GM12878 (cell line): ENCODE results near the gene ZNF394. TPM values are rescaled to one million over a fixed set of nuclear protein-coding genes. Genes with fewer than 3 reads are reported as not detected.
A peak's percentile ranks its signal among the peaks of the same experiment; 100 is the strongest.

Source experiments
- BCLAF1 ChIP-seq: fragments of 450-650 bp; IDR thresholded peaks from 2 replicates; pipeline ENCODE4 v1.6.1; 2017; ENCODE audit warnings: antibody characterized with exemption, mild to moderate bottlenecking, moderate library complexity
- BMI1 ChIP-seq: fragments of 450-650 bp; IDR thresholded peaks from 2 replicates; pipeline ENCODE4 v1.6.1; 2016; ENCODE audit warnings: mild to moderate bottlenecking, moderate library complexity, borderline replicate concordance
- CBFB ChIP-seq: IDR thresholded peaks from 2 replicates; pipeline ENCODE4 v1.6.1; 2016; ENCODE audit warnings: antibody characterized with exemption, low read depth
- IKZF2 ChIP-seq, 2 experiments: fragments of 450-650 bp; IDR thresholded peaks; 2 replicates each; pipeline ENCODE4 v1.6.1; 2017; ENCODE audit warnings: mild to moderate bottlenecking in 2 of 2, moderate library complexity in 2 of 2
- IRF5 ChIP-seq: fragments of 450-650 bp; IDR thresholded peaks from 2 replicates; pipeline ENCODE4 v1.6.1; 2017; ENCODE audit warnings: borderline replicate concordance
- KDM1A ChIP-seq: fragments of 200-600 bp; sonication (generic); IDR thresholded peaks from 2 replicates; pipeline ENCODE4 v1.6.1; 2016; ENCODE audit warnings: borderline replicate concordance
- NR2C1 ChIP-seq: fragments of 450-650 bp; IDR thresholded peaks from 2 replicates; pipeline ENCODE4 v1.6.1; 2017; ENCODE audit warnings: antibody characterized with exemption, mild to moderate bottlenecking, moderate library complexity
- POLR2AphosphoS5 ChIP-seq: IDR thresholded peaks from 2 replicates; pipeline ENCODE4 v1.6.1; 2011; ENCODE audit warnings: mild to moderate bottlenecking, low read length, inconsistent platforms
- POU2F2 ChIP-seq: IDR thresholded peaks from 3 replicates; pipeline ENCODE4 v1.6.1; 2011; ENCODE audit warnings: low read depth, mild to moderate bottlenecking, low read length, borderline replicate concordance
- PRDM15 ChIP-seq: fragments of 450-650 bp; formaldehyde crosslinking; IDR thresholded peaks from 2 replicates; pipeline ENCODE4 v1.4.0; 2020; ENCODE audit warnings: mild to moderate bottlenecking, moderate library complexity
- RELA ChIP-seq: fragments of 450-650 bp; IDR thresholded peaks from 2 replicates; pipeline ENCODE4 v1.8.0; 2014; ENCODE audit warnings: borderline replicate concordance; ENCODE audit not compliant: partially characterized antibody
- RFX5 ChIP-seq: IDR thresholded peaks from 2 replicates; pipeline ENCODE4 v1.6.1; 2011; ENCODE audit warnings: low read depth, low read length, improper control_type of control experiment
- SMAD5 ChIP-seq: IDR thresholded peaks from 2 replicates; pipeline ENCODE4 v1.6.1; 2016; ENCODE audit warnings: antibody characterized with exemption, low read depth
- TARDBP ChIP-seq: IDR thresholded peaks from 2 replicates; pipeline ENCODE4 v1.6.1; 2016; ENCODE audit warnings: borderline replicate concordance
- TBL1XR1 ChIP-seq: IDR thresholded peaks from 2 replicates; pipeline ENCODE4 v1.6.1; 2012; ENCODE audit warnings: low read depth, low read length, improper control_type of control experiment
- TCF12 ChIP-seq: IDR thresholded peaks from 2 replicates; pipeline ENCODE4 v1.6.1; 2011; ENCODE audit warnings: low read depth, mild to moderate bottlenecking, low read length
- ZBTB40 ChIP-seq: fragments of 450-650 bp; IDR thresholded peaks from 2 replicates; pipeline ENCODE4 v1.6.1; 2016; ENCODE audit warnings: mild to moderate bottlenecking, moderate library complexity, borderline replicate concordance
- polyA plus RNA-seq, 11 experiments: library from polyadenylated mRNA; depleted of rRNA in 4 of 11; unstranded in 6 of 11; stranded (reverse) in 5 of 11; fragments of >200 nt; fragmentation: Nextera tagmentation in 4 of 11; fragmentation: Illumina TruSeq in 1 of 11; extraction: Ambion mirVana in 4 of 11; extraction: Trizol in 1 of 11; gene quantifications; 1 replicate in 1 of 11; 2 replicates in 10 of 11; pipeline versions ENCODE4 v1.2.1 to v1.2.3, GENCODE V29; 2011 to 2016; ENCODE audit warnings: inconsistent platforms in 2 of 11, missing spikeins in 2 of 11, low read depth in 1 of 11
- total RNA-seq, 4 experiments: library from RNA; depleted of rRNA in 3 of 4; stranded (reverse); fragments of >200 nt in 3 of 4; fragmentation: Illumina TruSeq in 1 of 4; extraction: Trizol in 1 of 4; gene quantifications; 2 replicates each; pipeline versions ENCODE4 v1.2.1 to v1.2.3, GENCODE V29; 2013 to 2021

The ZNF394 gene
- total and polyA plus RNA-seq, 10 of the 15 experiments (the other 5 are each of a cell fraction or from before 2014, with no cell fraction given) = 2.5 to 26.8 (median 22.7) TPM

- TF ChIP-seq BCLAF1 = no peak
- no peak for TF ChIP-seq IRF5
- TF ChIP-seq NR2C1 = peak; percentile 77
- TF ChIP-seq ZBTB40 = peak; percentile 96
- no peak for TF ChIP-seq KDM1A
- TF ChIP-seq TARDBP = peak; percentile 27; the same call in 1 of the 2 replicates
- TF ChIP-seq POU2F2 = peak; percentile 75
- no peak for TF ChIP-seq RELA
- no peak for TF ChIP-seq PRDM15 (CRISPR knock-in tag)
- peak; percentile 30; the same call in 1 of the 2 replicates for TF ChIP-seq RFX5
- peak; percentile 61; the same call in 1 of the 2 replicates for TF ChIP-seq SMAD5
- no peak for TF ChIP-seq TBL1XR1
- peak; percentile 82; the same call in 1 of the 2 replicates for TF ChIP-seq CBFB
- TF ChIP-seq BMI1 = no peak
- peak; percentile 97 for TF ChIP-seq POLR2AphosphoS5
- TF ChIP-seq IKZF2 (IDR thresholded peaks at IDR 0.05) = peak in 1 of 2 experiments; percentile 39; a peak in 2 of 4 replicates
- no peak; the same call in 1 of the 2 replicates for TF ChIP-seq TCF12
Measured at GRCh38 chr7:99499721-99500636, at the start of gene ZNF394 (continued).
